Body of pancreas (tissue), 4 donors: ENCODE measurements around the gene EXOC3. TPM values are rescaled to one million over a fixed set of nuclear protein-coding genes. Genes with fewer than 3 reads are reported as not detected.

Experiments used
- ATAC-seq: fragments of 150-250 bp; one replicate; pipeline ENCODE4 v1.9.1; 2016
- DNase-seq, 4 donors: peaks; one replicate each; pipeline ENCODE4 v3.0.0-alpha.2; 2019
- H3K27ac ChIP-seq, 4 donors: fragments of 200-600 bp; sonication (generic); 1 replicate in 3 of 4; 2 replicates in 1 of 4; pipeline versions ENCODE4 v1.5.1 to v1.6.1; 2016 to 2019; ENCODE audit warnings: mild to moderate bottlenecking in 1 of 4, mixed read lengths in 1 of 4, moderate library complexity in 1 of 4
- H3K27me3 ChIP-seq, 2 donors: fragments of 200-600 bp; sonication (generic); one replicate each; pipeline ENCODE4 v1.6.0; 2016; ENCODE audit warnings: mild to moderate bottlenecking in 1 of 2
- H3K36me3 ChIP-seq, 2 donors: fragments of 200-600 bp; sonication (generic); replicated peaks in 1 of 2; 2 replicates each; pipeline ENCODE4 v1.5.1; 2016; ENCODE audit warnings: low read depth in 2 of 2; ENCODE audit not compliant: insufficient read depth in 1 of 2
- H3K4me1 ChIP-seq: fragments of 200-600 bp; sonication (generic); one replicate; pipeline ENCODE4 v1.6.0; 2016
- H3K4me3 ChIP-seq, 2 donors: fragments of 200-600 bp; sonication (generic); 1 replicate in 1 of 2; 2 replicates in 1 of 2; pipeline ENCODE4 v1.5.1; 2016 to 2019
- H3K9me3 ChIP-seq, 3 donors: fragments of 200-600 bp; sonication (generic); 1 replicate in 2 of 3; 2 replicates in 1 of 3; pipeline ENCODE4 v1.5.1; 2016
- CTCF ChIP-seq, 7 experiments: fragments of 450-650 bp in 4 of 7; fragments of 200-600 bp in 3 of 7; sonication (generic) in 3 of 7; IDR thresholded peaks; one replicate each; pipeline ENCODE4 v1.5.1; 2016 to 2019; ENCODE audit warnings: antibody characterized with exemption in 7 of 7
- POLR2A ChIP-seq, 3 donors: fragments of 450-650 bp; IDR thresholded peaks; one replicate each; pipeline ENCODE4 v1.6.1; 2016; ENCODE audit warnings: antibody characterized with exemption in 3 of 3, mild to moderate bottlenecking in 2 of 3
- WGBS, 2 donors: methylation state at CpG; one replicate each; pipeline ENCODE4 v1.1.5; 2017; 5-methylcytosine and 5-hydroxymethylcytosine counted together
- intact Hi-C: fragments of 100-400 bp; cut with DNase I; formaldehyde crosslinking; loops from one replicate; pipeline ENCODE4 v1.15.1; 2023
- total RNA-seq, 2 donors: library from RNA; depleted of rRNA; stranded (reverse); fragments of >200 nt; gene quantifications; one replicate each; pipeline ENCODE4 v1.1.0, GENCODE V29; 2016

Gene EXOC3
- total RNA-seq, 2 donors from 2014 or later, result 32.2 to 79.1 TPM

DNA sequence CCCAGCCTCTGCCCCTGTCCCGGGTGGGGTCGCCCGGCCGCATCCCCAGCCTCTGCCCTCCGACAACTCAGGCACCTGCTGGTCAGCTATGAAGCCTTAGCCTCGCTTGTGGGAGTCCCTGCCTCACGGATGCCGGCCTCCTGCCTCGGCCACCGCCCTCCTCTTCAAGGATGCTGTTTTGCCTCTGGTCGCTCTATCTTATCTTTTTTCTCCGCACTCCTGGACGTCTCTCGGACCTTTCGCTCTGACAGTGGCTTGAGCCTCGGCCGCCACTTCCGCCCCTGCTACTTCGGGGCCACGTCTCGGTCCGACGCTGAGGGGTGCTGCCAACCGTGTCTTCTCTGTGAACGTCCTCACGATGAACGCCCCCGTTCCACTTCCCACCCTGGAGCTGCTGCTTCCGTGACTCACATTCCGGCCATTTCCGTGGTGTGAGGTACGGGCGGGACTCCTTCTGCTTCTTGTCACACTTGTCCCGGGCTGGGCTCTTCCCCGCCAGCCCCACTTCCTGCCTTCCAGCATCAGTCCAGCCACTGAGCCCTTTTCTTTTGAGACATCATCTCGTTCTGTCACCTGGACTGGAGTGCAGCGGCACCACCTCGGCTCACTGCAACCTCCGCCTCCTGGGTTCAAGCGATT, 55.0 kb downstream of the EXOC3 start:
- no peaks in the 10 kb centered on the region for H3K36me3 ChIP-seq
- no peak overlapping the region for H3K27ac ChIP-seq
- 64 to 72% methylated on average over 40 of the region's 40 CpGs for WGBS, 2 donors
- H3K4me1 ChIP-seq, result no peaks in the 10 kb centered on the region
- intact Hi-C loops, result no loop called here
- H3K9me3 ChIP-seq, result no peaks in the 10 kb centered on the region
- TF ChIP-seq CTCF (IDR thresholded peaks at IDR 0.05) (no peak), POLR2A (IDR thresholded peaks at IDR 0.05) (no peak)
- ATAC-seq, result no peak
- peaks cover 0 to 10% of the 10 kb centered on the region in 2 donors for H3K27me3 ChIP-seq
- no peak for DNase-seq
- H3K4me3 ChIP-seq, result no peak overlapping the region

DNA sequence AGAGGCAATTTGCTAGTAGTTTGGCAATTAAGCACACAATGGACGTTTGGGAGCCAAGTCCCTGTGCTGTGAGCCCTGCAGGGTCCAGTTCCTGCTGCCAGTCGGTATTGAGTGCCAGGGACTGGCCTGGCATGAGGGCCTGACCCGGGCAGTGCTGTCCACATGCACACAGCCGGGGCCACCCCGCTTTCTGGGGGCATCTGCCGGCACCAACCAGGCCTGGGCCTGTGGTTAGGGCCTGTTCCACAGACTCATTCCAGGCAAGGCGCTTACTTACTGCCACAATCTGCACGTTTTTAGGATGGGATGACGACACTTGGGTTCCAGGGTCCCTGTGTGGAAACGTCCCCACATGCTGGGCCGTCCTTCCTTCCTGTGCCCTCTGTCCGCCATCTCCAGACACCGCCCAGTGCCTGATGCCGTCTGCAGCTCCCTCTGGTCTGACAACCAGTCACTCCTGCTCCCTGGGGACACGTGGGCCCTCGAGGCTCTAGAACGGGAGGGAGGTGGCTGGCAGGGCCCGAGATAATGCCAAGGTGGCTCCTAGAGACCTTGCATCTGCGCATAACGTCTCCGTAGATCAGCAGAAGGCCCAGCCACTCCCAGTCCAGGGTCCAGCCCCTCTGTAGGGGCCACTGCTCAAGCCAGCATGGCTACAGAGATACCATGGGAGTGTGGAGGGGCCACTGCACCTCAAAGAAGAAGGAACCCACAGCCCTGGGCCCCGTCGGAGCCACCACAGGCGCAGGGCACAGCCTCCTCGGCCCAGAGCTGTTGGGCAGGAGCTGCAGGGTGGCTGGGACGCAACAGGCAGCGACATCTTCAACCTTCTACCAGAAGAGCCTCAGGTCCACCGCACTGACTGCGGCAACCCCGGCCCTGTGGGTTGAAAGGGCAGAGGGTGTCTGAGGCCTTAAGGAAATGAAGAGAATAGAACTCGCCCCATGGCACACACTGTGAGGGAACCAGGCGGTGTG, 56.5 kb downstream of the EXOC3 start:
- Histone ChIP-seq H3K27ac (no peak overlapping the region), H3K36me3 (no peaks in the 10 kb centered on the region), H3K4me3 (no peak overlapping the region), H3K27me3 (peaks cover 0 to 4% of the 10 kb centered on the region in 2 donors), H3K9me3 (no peaks in the 10 kb centered on the region), H3K4me1 (no peaks in the 10 kb centered on the region)
- DNase-seq, result no peak
- TF ChIP-seq POLR2A (IDR thresholded peaks at IDR 0.05), result no peak
- no peak for TF ChIP-seq CTCF (IDR thresholded peaks at IDR 0.05)
- ATAC-seq, result no peak
- intact Hi-C loops, result no loop called here
- WGBS, 2 donors, result 83 to 92% methylated on average over 20 to 32 of the region's 32 CpGs

DNA sequence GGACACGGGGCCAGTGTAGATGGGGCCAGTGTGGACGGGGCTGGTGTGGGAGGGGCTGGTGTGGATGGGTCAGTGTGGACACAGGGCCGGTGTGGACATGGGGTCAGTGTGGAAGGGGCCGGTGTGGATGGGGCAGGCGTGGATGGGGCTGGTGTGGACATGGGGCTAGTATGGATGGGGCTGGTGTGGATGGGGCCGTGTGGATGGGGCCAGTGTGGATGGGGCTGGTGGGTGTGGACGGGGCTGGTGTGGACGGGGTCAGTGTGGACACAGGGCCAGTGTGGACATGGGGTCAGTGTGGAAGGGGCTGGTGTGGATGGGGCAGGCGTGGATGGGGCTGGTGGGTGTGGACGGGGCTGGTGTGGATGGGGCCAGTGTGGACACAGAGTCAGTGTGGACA, 57.5 kb downstream of the EXOC3 start:
- Histone ChIP-seq H3K27me3 (peaks cover 0 to 4% of the 10 kb centered on the region in 2 donors), H3K4me3 (no peak overlapping the region), H3K4me1 (no peaks in the 10 kb centered on the region), H3K9me3 (no peaks in the 10 kb centered on the region), H3K27ac (no peak overlapping the region), H3K36me3 (no peaks in the 10 kb centered on the region)
- DNase-seq, result no peak
- TF ChIP-seq CTCF (IDR thresholded peaks at IDR 0.05), result no peak
- no peak for TF ChIP-seq POLR2A (IDR thresholded peaks at IDR 0.05)
- ATAC-seq, result no peak
- intact Hi-C loops, result no loop called here
- WGBS, 2 donors, result 82 to 86% methylated on average over 10 of the region's 10 CpGs

- DNase-seq (no peak), ATAC-seq (no peak)
- Histone ChIP-seq H3K27ac (no peak overlapping the region), H3K27me3 (peaks cover 0 to 4% of the 10 kb centered on the region in 2 donors), H3K4me3 (no peak overlapping the region), H3K36me3 (no peaks in the 10 kb centered on the region), H3K4me1 (peaks cover 6% of the 10 kb centered on the region), H3K9me3 (no peaks in the 10 kb centered on the region)
- WGBS, 2 donors, result 56 to 64% methylated on average over 18 to 41 of the region's 41 CpGs
- intact Hi-C loops, result no loop called here
- no peak for TF ChIP-seq POLR2A (IDR thresholded peaks at IDR 0.05)
- no peak for TF ChIP-seq CTCF (IDR thresholded peaks at IDR 0.05)
Observed at GRCh38 chr5:501105-501830, 58.3 kb downstream of the EXOC3 start.
